ENCODE data around the gene EML4. TPM values are rescaled to one million over a fixed set of nuclear protein-coding genes. Genes with fewer than 3 reads are reported as not detected.
A peak's percentile ranks its signal among the peaks of the same experiment; 100 is the strongest.

The EML4 gene
- total and polyA plus RNA-seq, 10 donors, result 25.4 to 176 (median 88.2) TPM

- 69 to 84% (median 79%) methylated on average over 1 of the region's 1 CpG for WGBS, 5 donors
- DNase-seq, result no peak
- Histone ChIP-seq H3K9me3 (no peaks in the 10 kb centered on the region), H3K4me1 (peaks cover 3 to 96% (median 54%) of the 10 kb centered on the region in 6 donors), H3K4me3 (no peak overlapping the region), H3K27ac (no peak overlapping the region), H3K36me3 (peaks cover 0 to 4% (median 0%) of the 10 kb centered on the region in 6 donors), H3K27me3 (replicated peaks in 1 of 7) (no peaks in the 10 kb centered on the region)
- no peak for TF ChIP-seq CTCF (IDR thresholded peaks at IDR 0.05 in 8 of 11, conservative IDR thresholded peaks at IDR 0.05 in 3 of 11)
- intact Hi-C loops (cut with DNase I; ENCODE audit: low total_unique reads), result loop anchor here (10.0 kb wide), 1 partner anchor 137 kb away; no protein-coding TSS in a partner anchor
These were observed 62.9 kb downstream of the EML4 start for GRCh38 chr2:42232024-42232423.

- Histone ChIP-seq H3K27ac (peak overlapping the region in 1 of 8 donors; percentile 33), H3K36me3 (peaks cover 0 to 4% (median 0%) of the 10 kb centered on the region in 6 donors), H3K4me3 (no peak overlapping the region), H3K27me3 (replicated peaks in 1 of 7) (no peaks in the 10 kb centered on the region), H3K9me3 (no peaks in the 10 kb centered on the region), H3K4me1 (peaks cover 0 to 96% (median 48%) of the 10 kb centered on the region in 6 donors)
- intact Hi-C loops (cut with DNase I; ENCODE audit: low total_unique reads), result loop anchor here (10.0 kb wide), 1 partner anchor 139 kb away; no protein-coding TSS in a partner anchor
- no peak for TF ChIP-seq POLR2A (IDR thresholded peaks at IDR 0.05)
- TF ChIP-seq POLR2AphosphoS5 (IDR thresholded peaks at IDR 0.05), result no peak
- TF ChIP-seq CTCF (IDR thresholded peaks at IDR 0.05 in 8 of 11, conservative IDR thresholded peaks at IDR 0.05 in 3 of 11), result no peak
- 69 to 87% (median 82%) methylated on average over 5 of the region's 5 CpGs for WGBS, 5 donors
- DNase-seq, result no peak
These were observed 64.9 kb downstream of the EML4 start for GRCh38 chr2:42233976-42234441.

- 95 to 100% (median 98%) methylated on average over 2 of the region's 2 CpGs for WGBS, 5 donors
- no peak overlapping the region for H3K27ac ChIP-seq
- no peaks in the 10 kb centered on the region for H3K9me3 ChIP-seq
- no peak for DNase-seq
- H3K27me3 ChIP-seq (replicated peaks in 1 of 7), result no peaks in the 10 kb centered on the region
- H3K36me3 ChIP-seq, result peaks cover 0 to 4% (median 0%) of the 10 kb centered on the region in 6 donors
- intact Hi-C loops (cut with DNase I; ENCODE audit: low total_unique reads), result loop anchor here (10.0 kb wide), 1 partner anchor 142 kb away; no protein-coding TSS in a partner anchor
- H3K4me1 ChIP-seq, result peaks cover 13 to 97% (median 54%) of the 10 kb centered on the region in 6 donors
- H3K4me3 ChIP-seq, result no peak overlapping the region
- TF ChIP-seq POLR2AphosphoS5 (IDR thresholded peaks at IDR 0.05), result no peak
- no peak for TF ChIP-seq CTCF (IDR thresholded peaks at IDR 0.05 in 8 of 11, conservative IDR thresholded peaks at IDR 0.05 in 3 of 11)
- TF ChIP-seq POLR2A (IDR thresholded peaks at IDR 0.05), result no peak
These were observed 67.8 kb downstream of the EML4 start for GRCh38 chr2:42236911-42237310.

- Histone ChIP-seq H3K4me1 (peaks cover 13 to 97% (median 68%) of the 10 kb centered on the region in 6 donors), H3K4me3 (no peak overlapping the region), H3K27ac (no peak overlapping the region), H3K9me3 (no peaks in the 10 kb centered on the region), H3K36me3 (peaks cover 0 to 4% (median 0%) of the 10 kb centered on the region in 6 donors), H3K27me3 (replicated peaks in 1 of 7) (no peaks in the 10 kb centered on the region)
- no peak for DNase-seq
- intact Hi-C loops (cut with DNase I; ENCODE audit: low total_unique reads), result loop anchor here (10.0 kb wide), 1 partner anchor 144 kb away; no protein-coding TSS in a partner anchor
- 65 to 90% (median 78%) methylated on average over 6 to 7 of the region's 7 CpGs for WGBS, 5 donors
- TF ChIP-seq CTCF (IDR thresholded peaks at IDR 0.05 in 8 of 11, conservative IDR thresholded peaks at IDR 0.05 in 3 of 11) (peak in 8 of 11 experiments; percentile 9 to 55 (median 35)), POLR2A (IDR thresholded peaks at IDR 0.05) (no peak), POLR2AphosphoS5 (IDR thresholded peaks at IDR 0.05) (peak in 1 of 3 donors; percentile 25)
These were observed 69.6 kb downstream of the EML4 start for GRCh38 chr2:42238644-42239288.

All from spleen (tissue), 11 donors.